Measurements from ENCODE around the gene CATSPER4.

The CATSPER4 gene

GRCh38 chr1:26156285-26157038 lies 33.9 kb upstream of the CATSPER4 start (continued):
- TF ChIP-seq ZSCAN30 (tag by site-specific recombination; IDR thresholded peaks at IDR 0.05), result no peak
- TF ChIP-seq ZNF221 (tag by site-specific recombination; IDR thresholded peaks at IDR 0.05; ENCODE audit: borderline replicate concordance), result no peak
- TF ChIP-seq ZNF2 (tag by site-specific recombination; IDR thresholded peaks at IDR 0.05), result no peak
- TF ChIP-seq SP7 (tag by site-specific recombination; IDR thresholded peaks at IDR 0.05), result 0 out of 2 replicates have a peak, but pooled peaks have one; percentile 10
- TF ChIP-seq ZNF202 (tag by site-specific recombination; IDR thresholded peaks at IDR 0.05; ENCODE audit: borderline replicate concordance), result no peak
- TF ChIP-seq ZNF747 (tag by site-specific recombination; IDR thresholded peaks at IDR 0.05), result no peak
- TF ChIP-seq KLF10 (tag by site-specific recombination; IDR thresholded peaks at IDR 0.05), result no peak
- 0 out of 2 replicates have a peak, but pooled peaks have one; percentile 27 for TF ChIP-seq PRDM10 (tag by site-specific recombination; IDR thresholded peaks at IDR 0.05)
- no peak for TF ChIP-seq ZBTB17 (tag by site-specific recombination; IDR thresholded peaks at IDR 0.05)
- no peak for TF ChIP-seq ZNF311 (tag by site-specific recombination; IDR thresholded peaks at IDR 0.05; ENCODE audit: borderline replicate concordance)
- TF ChIP-seq ZNF350 (tag by site-specific recombination; IDR thresholded peaks at IDR 0.05), result no peak
- TF ChIP-seq RBAK (tag by site-specific recombination; IDR thresholded peaks at IDR 0.05), result no peak
- peak; percentile 76 for TF ChIP-seq ZNF341 (tag by site-specific recombination; IDR thresholded peaks at IDR 0.05; ENCODE audit: low read depth)
- TF ChIP-seq ZNF398 (tag by site-specific recombination; IDR thresholded peaks at IDR 0.05), result peak; percentile 70
- TF ChIP-seq GFI1B (tag by site-specific recombination; IDR thresholded peaks at IDR 0.05), result no peak
- TF ChIP-seq ZNF624 (tag by site-specific recombination; IDR thresholded peaks at IDR 0.05), result no peak
- TF ChIP-seq BCL11A (tag by site-specific recombination; IDR thresholded peaks at IDR 0.05; ENCODE audit: low read depth), result no peak

GRCh38 chr1:26158271-26158907 lies 32.0 kb upstream of the CATSPER4 start:
- POLR2A ChIA-PET, result no interaction called here

More at GRCh38 chr1:26158271-26158907, 32.0 kb upstream of the CATSPER4 start:
- CTCF ChIA-PET, result interaction anchor here (0.8 to 2.1 kb wide), 2 partner anchors 14 to 122 kb away, joined by 3 to 13 read pairs; no protein-coding TSS in a partner anchor
- Histone ChIP-seq H3K27ac (ENCODE audit: extremely low read depth, low read depth, low read length) (no peak overlapping the region), H3K4me3 (ENCODE audit: low read depth, low read length) (no peak overlapping the region), H3K4me1 (ENCODE audit: control insufficient read depth, insufficient read depth, low read length) (no peaks in the 10 kb centered on the region; the same call in 1 of the 2 replicates), H3K9me3 (ENCODE audit: control insufficient read depth, insufficient read depth, low read depth, low read length) (no peaks in the 10 kb centered on the region), H3K36me3 (ENCODE audit: control insufficient read depth in 2 of 2, insufficient read depth in 1 of 2, low read length in 2 of 2) (no peaks in the 10 kb centered on the region)
- TF ChIP-seq GLI4 (tag by site-specific recombination; IDR thresholded peaks at IDR 0.05), result no peak
- no peak for TF ChIP-seq ZNF184 (tag by site-specific recombination; IDR thresholded peaks at IDR 0.05)
- TF ChIP-seq ZBTB20 (tag by site-specific recombination; IDR thresholded peaks at IDR 0.05), result peak; percentile 40; the same call in 1 of the 2 replicates
- TF ChIP-seq ZNF174 (tag by site-specific recombination; IDR thresholded peaks at IDR 0.05), result no peak
- TF ChIP-seq ZNF133 (tag by site-specific recombination; IDR thresholded peaks at IDR 0.05), result no peak
- no peak for TF ChIP-seq ZNF10 (tag by site-specific recombination; IDR thresholded peaks at IDR 0.05)
- TF ChIP-seq ZNF776 (tag by site-specific recombination; IDR thresholded peaks at IDR 0.05; ENCODE audit: borderline replicate concordance), result no peak

All from HEK293 (cell line).